Measurements from ENCODE around the gene CENPX.

- TF ChIP-seq, protein P1, sequence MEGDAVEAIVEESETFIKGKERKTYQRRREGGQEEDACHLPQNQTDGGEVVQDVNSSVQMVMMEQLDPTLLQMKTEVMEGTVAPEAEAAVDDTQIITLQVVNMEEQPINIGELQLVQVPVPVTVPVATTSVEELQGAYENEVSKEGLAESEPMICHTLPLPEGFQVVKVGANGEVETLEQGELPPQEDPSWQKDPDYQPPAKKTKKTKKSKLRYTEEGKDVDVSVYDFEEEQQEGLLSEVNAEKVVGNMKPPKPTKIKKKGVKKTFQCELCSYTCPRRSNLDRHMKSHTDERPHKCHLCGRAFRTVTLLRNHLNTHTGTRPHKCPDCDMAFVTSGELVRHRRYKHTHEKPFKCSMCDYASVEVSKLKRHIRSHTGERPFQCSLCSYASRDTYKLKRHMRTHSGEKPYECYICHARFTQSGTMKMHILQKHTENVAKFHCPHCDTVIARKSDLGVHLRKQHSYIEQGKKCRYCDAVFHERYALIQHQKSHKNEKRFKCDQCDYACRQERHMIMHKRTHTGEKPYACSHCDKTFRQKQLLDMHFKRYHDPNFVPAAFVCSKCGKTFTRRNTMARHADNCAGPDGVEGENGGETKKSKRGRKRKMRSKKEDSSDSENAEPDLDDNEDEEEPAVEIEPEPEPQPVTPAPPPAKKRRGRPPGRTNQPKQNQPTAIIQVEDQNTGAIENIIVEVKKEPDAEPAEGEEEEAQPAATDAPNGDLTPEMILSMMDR (IDR thresholded peaks at IDR 0.05): no peak
- TF ChIP-seq POLR2A (IDR thresholded peaks at IDR 0.05): no peak
Observed at GRCh38 chr17:82065193-82065637, 42.5 kb upstream of the CENPX start.

Measured in adrenal gland (tissue), 5 donors.